Stimulated activated CD8-positive, alpha-beta memory T cell treated with anti-CD3 and anti-CD28 coated beads, Interleukin-4, amount 100 ng/mL, for 48 hours (primary cell): ENCODE results near the gene EMP1.

ENCODE experiments used
- DNase-seq: peaks from one replicate; pipeline ENCODE4 v3.0.0-alpha.2; 2020

The EMP1 gene

GRCh38 chr12:13198241-13198640, 1.7 kb downstream of the EMP1 start:
- no peak for DNase-seq

- DNase-seq: no peak
Observed at GRCh38 chr12:13198876-13199275, 2.4 kb downstream of the EMP1 start.

GRCh38 chr12:13199592-13199991, 3.1 kb downstream of the EMP1 start:
- no peak for DNase-seq

GRCh38 chr12:13200841-13201240, 4.3 kb downstream of the EMP1 start:
- DNase-seq: no peak

- DNase-seq: peak; percentile 36
Observed at GRCh38 chr12:13203034-13203922, 6.8 kb downstream of the EMP1 start.

GRCh38 chr12:13204428-13204827, 7.9 kb downstream of the EMP1 start:
- DNase-seq: no peak

GRCh38 chr12:13205809-13206559, 9.5 kb downstream of the EMP1 start:
- DNase-seq: peak; percentile 48

GRCh38 chr12:13206560-13206897, 10.0 kb downstream of the EMP1 start:
- DNase-seq: no peak

GRCh38 chr12:13208533-13209435, 12.3 kb downstream of the EMP1 start:
- DNase-seq: no peak

GRCh38 chr12:13209436-13210235, 13.1 kb downstream of the EMP1 start:
- DNase-seq: no peak

- no peak for DNase-seq
Observed at GRCh38 chr12:13210236-13211190, 14.0 kb downstream of the EMP1 start.

GRCh38 chr12:13211191-13211858, 14.8 kb downstream of the EMP1 start:
- DNase-seq: peak; percentile 44

- peak; percentile 75 for DNase-seq
Observed at GRCh38 chr12:13211859-13212664, 15.5 kb downstream of the EMP1 start.

- no peak for DNase-seq
Observed at GRCh38 chr12:13215056-13215455, 18.5 kb downstream of the EMP1 start.

- no peak for DNase-seq
Observed at GRCh38 chr12:13218641-13219040, 22.1 kb downstream of the EMP1 start.

- DNase-seq: no peak
Observed at GRCh38 chr12:13219320-13219719, 22.8 kb downstream of the EMP1 start.

- DNase-seq: no peak
Observed at GRCh38 chr12:13220838-13221237, 24.3 kb downstream of the EMP1 start.

GRCh38 chr12:13222076-13222475, 25.6 kb downstream of the EMP1 start:
- DNase-seq: no peak

- no peak for DNase-seq
Observed at GRCh38 chr12:13223179-13223804, 26.8 kb downstream of the EMP1 start.
